Dedifferentiated amniotic fluid mesenchymal stem cell (primary cell): ENCODE data around the gene RHO.

Experiments used
- DNase-seq: peaks from one replicate; pipeline ENCODE4 v3.0.0-alpha.2; 2016; ENCODE audit errors: extremely low spot score

Gene RHO

DNA sequence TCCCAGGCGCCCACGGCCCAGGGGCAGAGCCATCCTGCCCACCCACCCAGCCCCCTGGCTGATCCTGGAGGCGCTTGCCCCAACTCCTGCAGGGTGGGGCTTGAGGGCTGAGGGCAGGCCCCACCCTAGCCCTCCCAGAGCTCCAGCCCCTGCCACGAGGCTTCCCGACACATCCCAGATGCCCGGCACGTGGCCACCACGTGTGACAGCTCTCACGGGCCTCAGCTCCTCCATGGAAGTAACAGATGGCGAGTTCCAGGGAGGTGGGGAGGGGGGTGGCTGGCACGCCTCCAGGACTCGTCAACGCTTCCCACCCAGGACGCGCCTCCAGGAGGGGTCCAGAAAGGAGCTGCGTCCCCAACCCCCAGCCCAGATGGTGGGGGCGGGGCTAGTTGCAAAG is 48.9 kb downstream of the RHO start:
- no peak for DNase-seq

DNA sequence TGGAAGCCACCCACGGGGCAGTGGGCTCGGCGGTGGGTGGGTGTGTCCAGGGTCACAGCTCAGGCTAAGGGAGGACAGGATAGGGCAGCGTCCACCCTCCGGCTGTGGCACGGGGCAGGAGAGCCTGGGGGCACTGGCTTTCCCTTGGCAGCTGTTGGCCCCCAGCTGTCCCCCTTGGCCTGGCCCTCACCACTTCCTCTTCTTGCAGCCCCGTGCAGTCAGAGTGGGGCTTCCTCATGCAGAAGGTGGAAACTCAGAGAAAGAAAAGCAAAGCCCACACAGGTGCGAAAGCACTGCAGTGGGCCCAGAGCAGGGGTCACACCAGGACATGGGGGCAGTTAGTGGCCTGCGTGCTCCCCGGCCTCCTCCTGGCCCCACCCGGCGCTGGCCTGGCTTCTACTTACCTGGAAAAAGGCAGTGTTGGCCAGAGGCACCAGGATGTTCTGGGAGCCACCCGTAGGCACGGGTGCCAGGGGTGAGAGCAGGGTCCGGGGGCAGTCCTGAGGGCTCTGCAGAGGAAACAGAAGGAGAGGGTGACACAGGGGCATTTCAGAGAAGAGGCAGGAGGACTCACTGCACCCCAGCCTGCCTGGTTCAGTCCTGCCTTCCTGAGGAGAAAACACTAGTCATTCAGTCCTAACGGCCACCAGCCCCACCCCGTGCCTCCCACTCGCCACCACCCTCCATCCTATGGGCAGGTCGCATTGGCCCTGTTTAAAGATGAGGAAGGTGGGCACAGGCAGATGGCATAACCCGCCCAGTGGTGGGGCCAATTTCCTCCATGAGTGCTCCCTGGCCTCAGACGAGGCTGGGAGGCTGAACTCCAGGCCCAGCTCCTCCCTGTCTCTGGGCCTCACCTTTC is 49.7 kb downstream of the RHO start:
- no peak for DNase-seq

DNA sequence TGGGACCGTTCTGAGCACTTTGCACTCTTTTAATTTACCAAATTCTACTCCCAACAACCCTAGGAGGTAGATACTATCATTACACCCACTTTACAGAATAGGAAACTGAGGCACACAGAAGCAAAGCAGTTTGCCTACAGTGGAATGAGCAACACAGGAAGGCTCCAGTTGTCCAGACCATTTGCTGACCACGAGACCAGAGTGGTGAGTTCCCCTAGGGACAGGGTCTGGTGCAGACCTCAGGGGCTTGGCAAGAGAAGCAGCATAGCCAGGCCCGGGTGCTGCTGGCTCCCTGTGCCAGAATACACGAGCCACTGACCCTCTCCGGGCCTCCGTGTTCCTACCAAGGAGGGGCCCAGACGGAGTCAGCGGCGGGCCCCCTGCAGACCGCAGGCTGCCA is 51.6 kb downstream of the RHO start:
- no peak for DNase-seq

DNA sequence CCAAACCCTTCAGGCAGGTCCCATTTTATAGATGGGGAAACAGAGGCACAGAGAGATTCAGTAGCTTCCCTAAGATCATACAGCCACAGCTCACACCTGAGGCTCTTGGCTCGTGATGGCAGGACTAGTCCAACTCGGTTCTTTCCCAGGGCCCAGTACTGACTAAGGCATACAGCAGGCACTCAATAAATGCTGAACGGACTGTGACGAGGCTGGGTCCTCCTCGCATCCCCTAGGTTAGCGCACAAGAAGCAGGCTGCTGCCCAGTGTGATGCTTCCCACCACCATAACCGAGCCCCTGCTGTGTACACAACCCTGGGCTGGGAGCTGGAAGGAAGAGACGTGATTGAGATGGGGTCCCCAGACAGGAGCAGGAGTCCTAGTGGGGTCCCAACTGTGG is 53.2 kb downstream of the RHO start:
- DNase-seq: no peak

DNA sequence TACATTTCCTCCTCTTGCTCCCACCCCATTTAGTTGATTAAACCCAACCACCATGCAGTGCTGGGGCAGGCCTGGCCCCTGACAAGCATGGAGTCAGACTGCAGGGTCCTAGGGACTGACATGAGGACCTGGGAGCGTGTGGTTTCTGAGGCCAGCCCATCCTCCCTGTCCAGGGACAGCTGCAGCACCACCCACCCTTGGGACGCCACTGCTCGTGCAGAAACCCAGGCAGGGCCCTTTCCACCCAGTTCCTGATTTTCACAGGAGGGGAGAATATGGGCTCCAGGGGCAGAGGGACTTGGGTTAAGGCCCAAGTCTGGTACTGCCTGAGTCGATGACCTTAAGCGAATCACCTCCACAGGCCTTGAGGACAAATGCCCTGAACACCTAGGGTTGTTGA is 54.4 kb downstream of the RHO start:
- no peak for DNase-seq

DNA sequence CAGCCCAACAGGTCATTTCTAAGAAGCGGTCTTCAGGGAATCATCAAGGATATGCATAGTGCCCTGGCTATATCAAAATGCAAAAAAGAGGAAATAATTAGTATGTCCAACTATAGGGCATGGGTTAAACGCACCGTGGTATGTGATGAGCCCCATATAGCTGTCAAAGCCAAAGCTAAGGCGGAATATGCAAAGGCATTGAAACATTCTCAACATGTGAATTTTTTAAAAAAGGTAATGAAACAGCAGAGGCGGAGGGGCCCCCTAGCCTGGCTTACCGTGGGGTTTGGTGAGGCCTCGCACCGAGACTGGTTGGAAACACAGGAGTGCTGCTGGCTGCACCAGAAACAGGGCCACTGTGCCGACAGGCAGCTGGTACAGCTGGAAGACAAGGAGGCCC is 54.9 kb downstream of the RHO start:
- DNase-seq: no peak

DNA sequence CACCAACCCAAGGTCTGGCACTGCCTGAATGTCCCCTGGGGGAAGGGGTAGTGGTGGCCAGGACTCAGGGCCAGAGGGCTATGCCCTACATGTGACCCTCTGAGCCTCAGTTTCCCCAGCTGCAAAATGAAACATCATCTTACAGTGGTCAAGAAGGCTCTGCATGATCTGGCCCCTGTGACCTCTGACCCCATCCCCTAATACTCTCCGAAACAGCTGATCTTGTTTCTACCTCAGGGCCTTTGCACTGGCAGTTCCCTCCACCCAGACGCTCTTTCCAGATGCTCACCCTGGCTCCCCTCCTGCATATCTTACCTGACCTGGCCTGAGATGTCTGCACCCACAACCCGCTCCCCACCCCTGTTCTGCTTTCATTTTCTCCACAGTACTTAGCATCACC is 56.2 kb downstream of the RHO start:
- DNase-seq: no peak
